ENCODE measurements around the gene FGF19. TPM values are rescaled to one million over a fixed set of nuclear protein-coding genes. Genes with fewer than 3 reads are reported as not detected.
A peak's percentile ranks its signal among the peaks of the same experiment; 100 is the strongest.

Gene FGF19
- total RNA-seq, 6 donors from 2014 or later, result 0.23 to 0.24 TPM; not detected in 4

- TF ChIP-seq EP300 (IDR thresholded peaks at IDR 0.05) (no peak), CTCF (IDR thresholded peaks at IDR 0.05) (no peak), POLR2A (IDR thresholded peaks at IDR 0.05) (no peak), POLR2AphosphoS5 (IDR thresholded peaks at IDR 0.05) (no peak)
- no peaks in the 10 kb centered on the region for H3K9me3 ChIP-seq
- H3K27me3 ChIP-seq, result no peaks in the 10 kb centered on the region
- no peak overlapping the region for H3K4me3 ChIP-seq
- H3K4me1 ChIP-seq, result peaks cover 0 to 10% (median 2%) of the 10 kb centered on the region in 4 donors
- no peak overlapping the region for H3K27ac ChIP-seq
- ATAC-seq (ENCODE audit: low FRiP score in 2 of 2) (no peak), DNase-seq (peak in 1 of 2 donors; percentile 52)
- peaks cover 0 to 31% (median 17%) of the 10 kb centered on the region in 4 donors for H3K36me3 ChIP-seq
- 85 to 87% methylated on average over 14 to 18 of the region's 18 CpGs for WGBS, 2 donors
These were observed 45.0 kb downstream of the FGF19 start for GRCh38 chr11:69658626-69659450.

GRCh38 chr11:69657911-69658625 is 45.8 kb downstream of the FGF19 start:
- ATAC-seq (ENCODE audit: low FRiP score in 2 of 2) (peak in 1 of 2 donors; percentile 18), DNase-seq (peak in 1 of 2 donors; percentile 84)
- Histone ChIP-seq H3K9me3 (no peaks in the 10 kb centered on the region), H3K27me3 (no peaks in the 10 kb centered on the region), H3K4me3 (no peak overlapping the region), H3K36me3 (peaks cover 0 to 25% (median 18%) of the 10 kb centered on the region in 4 donors), H3K27ac (no peak overlapping the region), H3K4me1 (peaks cover 0 to 10% (median 2%) of the 10 kb centered on the region in 4 donors)
- TF ChIP-seq CTCF (IDR thresholded peaks at IDR 0.05) (no peak), POLR2AphosphoS5 (IDR thresholded peaks at IDR 0.05) (no peak), EP300 (IDR thresholded peaks at IDR 0.05) (no peak), POLR2A (IDR thresholded peaks at IDR 0.05) (no peak)
- 53 to 73% methylated on average over 16 to 22 of the region's 27 CpGs for WGBS, 2 donors

GRCh38 chr11:69657456-69657910 is 46.3 kb downstream of the FGF19 start:
- Histone ChIP-seq H3K9me3 (no peaks in the 10 kb centered on the region), H3K27ac (no peak overlapping the region), H3K36me3 (peaks cover 0 to 26% (median 18%) of the 10 kb centered on the region in 4 donors), H3K4me3 (no peak overlapping the region), H3K4me1 (peaks cover 0 to 10% (median 2%) of the 10 kb centered on the region in 4 donors), H3K27me3 (no peaks in the 10 kb centered on the region)
- 92 to 96% methylated on average over 14 of the region's 14 CpGs for WGBS, 2 donors
- no peak for ATAC-seq (ENCODE audit: low FRiP score in 2 of 2)
- DNase-seq, result peak in 1 of 2 donors; percentile 59
- TF ChIP-seq CTCF (IDR thresholded peaks at IDR 0.05) (no peak), EP300 (IDR thresholded peaks at IDR 0.05) (no peak), POLR2A (IDR thresholded peaks at IDR 0.05) (no peak), POLR2AphosphoS5 (IDR thresholded peaks at IDR 0.05) (no peak)

GRCh38 chr11:69656536-69657455 is 47.0 kb downstream of the FGF19 start:
- no peaks in the 10 kb centered on the region for H3K27me3 ChIP-seq
- no peak overlapping the region for H3K4me3 ChIP-seq
- TF ChIP-seq EP300 (IDR thresholded peaks at IDR 0.05), result no peak
- no peak for TF ChIP-seq POLR2AphosphoS5 (IDR thresholded peaks at IDR 0.05)
- TF ChIP-seq CTCF (IDR thresholded peaks at IDR 0.05), result no peak
- TF ChIP-seq POLR2A (IDR thresholded peaks at IDR 0.05), result no peak
- H3K4me1 ChIP-seq, result peaks cover 0 to 10% (median 2%) of the 10 kb centered on the region in 4 donors
- H3K9me3 ChIP-seq, result no peaks in the 10 kb centered on the region
- peaks cover 0 to 32% (median 20%) of the 10 kb centered on the region in 4 donors for H3K36me3 ChIP-seq
- DNase-seq, result peak in 1 of 2 donors; percentile 29
- H3K27ac ChIP-seq, result no peak overlapping the region
- no peak for ATAC-seq (ENCODE audit: low FRiP score in 2 of 2)
- 84 to 93% methylated on average over 20 of the region's 20 CpGs for WGBS, 2 donors
